GM19025 (cell line): Measurements from ENCODE around the gene FAM227A.

Experiments used
- ATAC-seq: cut with Tn5 transposase; IDR thresholded peaks from one replicate; pipeline ENCODE4 v1.9.1; 2021; ENCODE audit warnings: mild to moderate bottlenecking, low read depth, moderate library complexity; ENCODE audit not compliant: unreplicated experiment

FAM227A gene

GRCh38 chr22:38564669-38565068, 91.5 kb downstream of the FAM227A start:
- ATAC-seq: no peak

GRCh38 chr22:38554281-38554680, 101.9 kb downstream of the FAM227A start:
- ATAC-seq: no peak

- ATAC-seq: no peak
These were observed 106.9 kb downstream of the FAM227A start for GRCh38 chr22:38549101-38549894.

- ATAC-seq: no peak
These were observed 115.5 kb downstream of the FAM227A start for GRCh38 chr22:38540701-38541100.

GRCh38 chr22:38531251-38531938, 124.8 kb downstream of the FAM227A start:
- no peak for ATAC-seq
